Umbilical cord (tissue), 2 donors: ENCODE data around the gene BHLHA15. TPM values are rescaled to one million over a fixed set of nuclear protein-coding genes. Genes with fewer than 3 reads are reported as not detected.

Source experiments
- DNase-seq: peaks from one replicate; pipeline ENCODE4 v3.0.0-alpha.2; 2015; ENCODE audit warnings: low spot score
- total RNA-seq: library from RNA; depleted of rRNA; stranded (reverse); fragments of >200 nt; gene quantifications from one replicate; pipeline ENCODE4 v1.2.3, GENCODE V29; 2014; ENCODE audit warnings: low replicate concordance; ENCODE audit not compliant: insufficient read depth

BHLHA15 gene
- total RNA-seq, 1 donor from 2014 or later, result not detected

GRCh38 chr7:98223351-98223897 is 12.2 kb downstream of the BHLHA15 start:
- DNase-seq, result no peak

- DNase-seq, result no peak
Measured at GRCh38 chr7:98223898-98224700, 12.9 kb downstream of the BHLHA15 start.

GRCh38 chr7:98224701-98225181 is 13.5 kb downstream of the BHLHA15 start:
- DNase-seq, result no peak

- DNase-seq, result no peak
Measured at GRCh38 chr7:98225913-98226614, 14.8 kb downstream of the BHLHA15 start.

- no peak for DNase-seq
Measured at GRCh38 chr7:98227939-98228338, 16.7 kb downstream of the BHLHA15 start.

GRCh38 chr7:98228801-98229200 is 17.6 kb downstream of the BHLHA15 start:
- no peak for DNase-seq

- no peak for DNase-seq
Measured at GRCh38 chr7:98229441-98229840, 18.2 kb downstream of the BHLHA15 start.

GRCh38 chr7:98229991-98230745 is 18.9 kb downstream of the BHLHA15 start:
- no peak for DNase-seq

- no peak for DNase-seq
Measured at GRCh38 chr7:98230746-98231471, 19.7 kb downstream of the BHLHA15 start.

- no peak for DNase-seq
Measured at GRCh38 chr7:98231493-98232262, 20.4 kb downstream of the BHLHA15 start.

- DNase-seq, result no peak
Measured at GRCh38 chr7:98232263-98232585, 21.0 kb downstream of the BHLHA15 start.

GRCh38 chr7:98232799-98233198 is 21.6 kb downstream of the BHLHA15 start:
- DNase-seq, result no peak

- DNase-seq, result no peak
Measured at GRCh38 chr7:98233219-98234070, 22.2 kb downstream of the BHLHA15 start.

GRCh38 chr7:98234429-98235147 is 23.3 kb downstream of the BHLHA15 start:
- no peak for DNase-seq

- no peak for DNase-seq
Measured at GRCh38 chr7:98235901-98236300, 24.7 kb downstream of the BHLHA15 start.

- no peak for DNase-seq
Measured at GRCh38 chr7:98236355-98237185, 25.3 kb downstream of the BHLHA15 start.

- no peak for DNase-seq
Measured at GRCh38 chr7:98238076-98238475, 26.8 kb downstream of the BHLHA15 start.

- no peak for DNase-seq
Measured at GRCh38 chr7:98238976-98239375, 27.7 kb downstream of the BHLHA15 start.
